Ovary (tissue), 9 donors: ENCODE results near the gene TMEM145. TPM values are rescaled to one million over a fixed set of nuclear protein-coding genes. Genes with fewer than 3 reads are reported as not detected.
A peak's percentile ranks its signal among the peaks of the same experiment; 100 is the strongest.

Experiments
- DNase-seq, 5 donors: peaks; one replicate each; pipeline ENCODE4 v3.0.0-alpha.2; 2019 to 2020
- H3K27ac ChIP-seq, 2 donors: fragments of 200-600 bp; one replicate each; pipeline versions ENCODE4 v1.5.1 to v1.8.0; 2019 to 2022
- H3K27me3 ChIP-seq: fragments of 200-600 bp; one replicate; pipeline ENCODE4 v1.8.0; 2022
- H3K36me3 ChIP-seq: fragments of 200-600 bp; sonication (generic); one replicate; pipeline ENCODE4 v1.5.1; 2019
- H3K4me1 ChIP-seq: one replicate; pipeline ENCODE4 v1.8.1; 2013; ENCODE audit warnings: mild to moderate bottlenecking, moderate library complexity; ENCODE audit not compliant: insufficient read depth
- H3K4me3 ChIP-seq: fragments of 200-600 bp; sonication (generic); one replicate; pipeline ENCODE4 v1.5.1; 2017
- H3K9me3 ChIP-seq, 2 donors: fragments of 200-600 bp in 1 of 2; sonication (generic) in 1 of 2; one replicate each; pipeline versions ENCODE4 v1.5.1 to v1.8.1; 2013 to 2019; ENCODE audit warnings: mild to moderate bottlenecking in 1 of 2, moderate library complexity in 1 of 2
- CTCF ChIP-seq, 3 donors: fragments of 450-650 bp in 2 of 3; fragments of 200-600 bp in 1 of 3; IDR thresholded peaks; one replicate each; pipeline versions ENCODE4 v1.5.1 to v1.8.0; 2016 to 2022; ENCODE audit warnings: antibody characterized with exemption in 3 of 3, mild to moderate bottlenecking in 1 of 3
- EP300 ChIP-seq: sonication (generic); formaldehyde crosslinking; IDR thresholded peaks from one replicate; pipeline ENCODE4 v1.6.1; 2017; ENCODE audit warnings: antibody characterized with exemption
- POLR2A ChIP-seq: fragments of 450-650 bp; IDR thresholded peaks from one replicate; pipeline ENCODE4 v1.6.1; 2017; ENCODE audit warnings: antibody characterized with exemption, mild to moderate bottlenecking, moderate library complexity
- WGBS, 3 donors: extraction: QIAGEN DNeasy Blood & Tissue Kit in 1 of 3; methylation state at CpG; one replicate each; pipeline versions ENCODE4 v1.1.5 to v1.1.7; 2013 to 2017; 5-methylcytosine and 5-hydroxymethylcytosine counted together
- intact Hi-C, 4 donors: fragments of 100-400 bp; cut with DNase I; formaldehyde crosslinking; loops; one replicate each; pipeline versions ENCODE4 v1.11.0 to v1.15.1; 2022 to 2023
- polyA plus RNA-seq, 2 donors: library from polyadenylated mRNA; stranded (reverse); fragments of 200-250 nt in 1 of 2; fragments of 350-450 nt in 1 of 2; fragmentation: Illumina TruSeq in 1 of 2; extraction: RNeasy Lipid Tissue Mini Kit (QIAGEN cat#74804) in 1 of 2; gene quantifications; one replicate each; pipeline ENCODE4 v1.2.3, GENCODE V29; 2013 to 2014
- total RNA-seq, 7 donors: library from RNA; depleted of rRNA in 2 of 7; stranded (reverse); fragments of >200 nt in 2 of 7; fragmentation: NEBNext Ultra II Directional in 3 of 7; extraction: Animal tissue kit (Norgen Biotek cat#: 25700) in 3 of 7; gene quantifications; one replicate each; pipeline versions ENCODE4 v1.1.0 to v1.2.4, GENCODE V29; 2016 to 2023
- donor health status: DM: no; HTN: no; CAD: no; lungs with moderate emphysema.
- donor health status: DM: no; HTN: no; CAD: no.
- donor health status: Bipolar disorder and iron deficiency.
- donor health status: DM: yes; HTN: yes; CAD: no.
- donor health status: DM: no; HTN: no; CAD: no.
- donor health status: DM: yes; HTN: yes; CAD: no.

Gene TMEM145
- total and polyA plus RNA-seq, 9 donors = 0.08 to 1.7 (median 0.30) TPM; not detected in 3

- no peak for DNase-seq
- Histone ChIP-seq H3K27me3 (no peaks in the 10 kb centered on the region), H3K27ac (no peak overlapping the region), H3K4me1 (peaks cover 11% of the 10 kb centered on the region), H3K4me3 (no peak overlapping the region), H3K9me3 (no peaks in the 10 kb centered on the region), H3K36me3 (no peaks in the 10 kb centered on the region)
- TF ChIP-seq CTCF (IDR thresholded peaks at IDR 0.05) = no peak
- intact Hi-C loops = no loop called here
- WGBS, 3 donors = 82 to 85% (median 85%) methylated on average over 4 of the region's 4 CpGs
Measured at GRCh38 chr19:42276821-42277220, 36.3 kb upstream of the TMEM145 start.

DNA sequence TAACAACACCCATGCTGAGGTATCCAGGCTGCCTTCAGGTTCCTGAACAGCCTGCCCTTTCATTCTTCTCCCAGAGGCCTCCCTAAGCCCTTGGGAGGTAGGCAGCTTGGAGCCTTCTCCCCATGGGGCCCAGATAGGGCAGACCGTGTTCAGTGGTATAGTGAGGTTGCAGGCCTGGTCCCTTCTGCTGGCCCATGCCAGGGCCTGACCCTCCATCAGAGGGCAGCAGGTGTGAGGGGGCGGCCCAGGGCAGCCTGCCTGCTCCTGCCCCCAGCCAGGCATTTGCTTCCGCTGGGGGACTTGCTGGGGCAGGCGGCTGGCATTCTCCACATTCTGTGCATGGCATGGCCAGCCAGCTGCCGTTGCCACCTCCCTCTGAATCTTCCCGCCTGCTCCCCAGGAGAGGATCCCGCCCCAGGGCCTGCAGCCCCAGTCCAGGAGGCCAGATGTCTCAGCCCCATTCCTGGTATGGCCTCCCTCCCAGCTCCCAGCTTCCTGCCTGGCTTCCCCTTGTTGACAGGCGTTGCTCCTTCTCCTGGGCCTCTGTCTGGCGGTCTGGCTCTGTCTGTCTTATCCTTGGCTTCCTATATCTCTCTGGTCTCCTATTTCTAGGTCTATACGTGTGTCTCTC lies 35.2 kb upstream of the TMEM145 start:
- H3K4me3 ChIP-seq = no peak overlapping the region
- H3K4me1 ChIP-seq = peaks cover 17% of the 10 kb centered on the region
- peak in 4 of 5 donors; percentile 34 to 50 (median 42) for DNase-seq
- no peaks in the 10 kb centered on the region for H3K27me3 ChIP-seq
- H3K9me3 ChIP-seq = no peaks in the 10 kb centered on the region
- TF ChIP-seq EP300 (no peak), POLR2A (no peak), CTCF (IDR thresholded peaks at IDR 0.05) (no peak)
- no peaks in the 10 kb centered on the region for H3K36me3 ChIP-seq
- intact Hi-C loops = no loop called here
- peak overlapping the region; percentile 24 to 98 for H3K27ac ChIP-seq
- WGBS, 3 donors = 49 to 57% (median 57%) methylated on average over 10 of the region's 10 CpGs

- Histone ChIP-seq H3K27me3 (no peaks in the 10 kb centered on the region), H3K4me3 (no peak overlapping the region), H3K27ac (peak overlapping the region; percentile 24 to 98), H3K36me3 (no peaks in the 10 kb centered on the region), H3K9me3 (no peaks in the 10 kb centered on the region), H3K4me1 (peaks cover 21% of the 10 kb centered on the region)
- intact Hi-C loops = no loop called here
- peak in 4 of 5 donors; percentile 37 to 52 (median 46) for DNase-seq
- WGBS, 3 donors = 60 to 68% (median 60%) methylated on average over 5 of the region's 5 CpGs
- TF ChIP-seq POLR2A (no peak), CTCF (IDR thresholded peaks at IDR 0.05) (no peak), EP300 (no peak)
Measured at GRCh38 chr19:42278452-42279154, 34.5 kb upstream of the TMEM145 start.

GRCh38 chr19:42279155-42279901 lies 33.8 kb upstream of the TMEM145 start:
- WGBS, 3 donors = 6 to 14% (median 10%) methylated on average over 6 of the region's 6 CpGs
- peak in 1 of 5 donors; percentile 32 for DNase-seq
- H3K4me1 ChIP-seq = peaks cover 21% of the 10 kb centered on the region

More at GRCh38 chr19:42279155-42279901, 33.8 kb upstream of the TMEM145 start:
- Histone ChIP-seq H3K27ac (peak overlapping the region; percentile 83 to 98), H3K27me3 (no peaks in the 10 kb centered on the region), H3K36me3 (no peaks in the 10 kb centered on the region), H3K4me3 (peak overlapping the region; percentile 91), H3K9me3 (no peaks in the 10 kb centered on the region)
- intact Hi-C loops = no loop called here
- TF ChIP-seq POLR2A (no peak), EP300 (no peak), CTCF (IDR thresholded peaks at IDR 0.05) (no peak)
